HAP-1 (cell line): ENCODE results near the gene NARS2.
A peak's percentile ranks its signal among the peaks of the same experiment; 100 is the strongest.

Source experiments
- DNase-seq, 2 experiments: peaks; one replicate each; pipeline ENCODE4 v3.0.0-alpha.2; 2016 to 2020; ENCODE audit warnings: low spot score in 2 of 2
- H3K27me3 ChIP-seq: fragments of 250-450 bp; sonication (Bioruptor Pico); 2 replicates; pipeline ENCODE4 v1.5.1; 2020; ENCODE audit warnings: low read depth, mild to moderate bottlenecking, moderate library complexity
- H3K36me3 ChIP-seq: fragments of 250-450 bp; sonication (Bioruptor Pico); replicated peaks from 2 replicates; pipeline ENCODE4 v1.5.1; 2020; ENCODE audit warnings: mild to moderate bottlenecking
- H3K4me1 ChIP-seq: fragments of 250-450 bp; sonication (Bioruptor Pico); 2 replicates; pipeline ENCODE4 v1.5.1; 2020; ENCODE audit warnings: mild to moderate bottlenecking
- H3K4me3 ChIP-seq: fragments of 250-450 bp; sonication (Bioruptor Pico); 2 replicates; pipeline ENCODE4 v1.5.1; 2020; ENCODE audit warnings: mild to moderate bottlenecking, moderate library complexity
- H3K9me3 ChIP-seq: fragments of 250-450 bp; sonication (Bioruptor Pico); 2 replicates; pipeline ENCODE4 v1.5.1; 2020; ENCODE audit warnings: mild to moderate bottlenecking, moderate library complexity
- in situ Hi-C: fragments of 300-500 bp; cut with MboI; formaldehyde crosslinking; loops from 3 replicates; pipeline ENCODE4 v1.14.3; 2020; ENCODE audit warnings: low sequenced_read_pairs, inconsistent platforms, mixed read lengths

The NARS2 gene

DNA sequence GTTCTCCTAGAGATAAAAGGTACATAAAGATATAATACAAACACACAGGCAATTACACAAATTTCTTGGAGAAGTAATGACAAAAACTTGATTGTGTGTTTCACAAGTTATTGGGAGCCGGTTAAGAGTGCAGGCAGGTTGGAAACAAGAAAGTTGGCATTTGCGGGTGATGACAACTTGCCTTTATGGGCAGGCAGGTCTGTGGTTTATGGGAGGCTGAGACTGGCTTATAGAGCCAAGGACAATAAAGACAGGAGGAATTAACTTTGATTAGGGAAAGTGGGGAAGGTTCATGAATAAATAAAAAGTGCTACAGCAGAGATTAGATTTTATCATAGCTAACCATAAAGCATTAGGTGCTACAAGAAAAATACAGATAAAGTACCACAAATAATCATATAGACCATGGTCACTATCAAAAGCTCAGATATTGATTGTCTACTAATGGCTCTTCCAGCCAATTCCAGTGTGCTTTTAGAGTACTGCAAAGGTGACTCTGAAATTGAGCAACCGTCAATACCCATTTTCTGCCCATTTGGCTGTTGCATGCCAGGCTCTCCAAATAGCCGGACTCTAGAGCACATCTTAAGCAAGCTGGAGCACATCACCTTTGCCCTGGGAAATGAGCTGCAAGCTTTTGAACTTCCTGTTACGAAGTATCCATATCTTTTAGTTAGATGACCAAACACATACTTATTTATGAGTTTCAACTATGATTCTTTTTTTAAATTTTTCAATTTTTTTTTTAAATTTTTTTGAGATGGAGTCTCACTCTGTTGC is 123.1 kb downstream of the NARS2 start:
- Histone ChIP-seq H3K27me3 (no peaks in the 10 kb centered on the region), H3K4me3 (no peak overlapping the region), H3K4me1 (no peaks in the 10 kb centered on the region), H3K9me3 (no peaks in the 10 kb centered on the region), H3K36me3 (peaks cover 5% of the 10 kb centered on the region; the same call in 1 of the 2 replicates)
- DNase-seq = no peak
- in situ Hi-C loops = no loop called here

DNA sequence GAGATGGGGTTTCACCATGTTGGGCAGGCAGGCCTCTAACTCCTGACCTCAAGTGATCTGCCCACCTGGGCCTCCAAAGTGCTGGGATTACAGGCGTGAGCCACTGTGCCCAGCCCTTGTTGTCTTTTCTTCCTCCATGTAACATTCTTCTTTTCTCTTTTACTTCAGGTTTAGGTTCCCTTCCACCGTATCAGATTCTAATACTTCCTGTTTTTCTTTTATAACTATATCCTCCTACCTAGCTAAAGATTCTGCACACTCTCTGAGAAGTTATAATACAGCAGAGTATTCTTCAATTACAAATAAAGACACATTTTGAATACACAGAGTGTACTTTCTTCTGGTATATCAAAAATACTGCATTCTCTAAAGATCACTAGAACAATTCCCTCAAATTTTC is 123.8 kb downstream of the NARS2 start:
- Histone ChIP-seq H3K36me3 (peaks cover 5% of the 10 kb centered on the region; the same call in 1 of the 2 replicates), H3K9me3 (no peaks in the 10 kb centered on the region), H3K27me3 (no peaks in the 10 kb centered on the region), H3K4me1 (no peaks in the 10 kb centered on the region), H3K4me3 (no peak overlapping the region)
- no peak for DNase-seq
- in situ Hi-C loops = no loop called here

DNA sequence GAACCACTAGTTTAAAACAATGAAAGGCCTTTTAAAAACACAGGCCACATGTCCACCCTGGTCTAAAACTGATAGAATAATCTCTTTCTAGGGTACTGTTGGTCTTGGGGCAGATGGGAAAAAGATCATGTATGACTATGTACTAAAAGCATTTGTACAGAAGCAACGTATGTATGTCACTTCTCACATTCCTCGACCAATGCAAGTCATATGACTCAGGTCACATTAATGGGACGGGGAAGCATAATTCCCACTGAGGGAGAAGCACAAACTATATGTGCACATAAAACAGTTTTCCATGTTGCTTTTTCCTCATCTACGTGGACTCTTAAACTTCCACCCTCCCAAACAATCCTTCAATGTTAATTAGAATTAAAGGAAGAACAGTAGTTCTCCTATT is 124.8 kb downstream of the NARS2 start:
- in situ Hi-C loops = no loop called here
- Histone ChIP-seq H3K27me3 (no peaks in the 10 kb centered on the region), H3K4me1 (no peaks in the 10 kb centered on the region), H3K9me3 (no peaks in the 10 kb centered on the region), H3K4me3 (no peak overlapping the region), H3K36me3 (peaks cover 5% of the 10 kb centered on the region; the same call in 1 of the 2 replicates)
- no peak for DNase-seq

DNA sequence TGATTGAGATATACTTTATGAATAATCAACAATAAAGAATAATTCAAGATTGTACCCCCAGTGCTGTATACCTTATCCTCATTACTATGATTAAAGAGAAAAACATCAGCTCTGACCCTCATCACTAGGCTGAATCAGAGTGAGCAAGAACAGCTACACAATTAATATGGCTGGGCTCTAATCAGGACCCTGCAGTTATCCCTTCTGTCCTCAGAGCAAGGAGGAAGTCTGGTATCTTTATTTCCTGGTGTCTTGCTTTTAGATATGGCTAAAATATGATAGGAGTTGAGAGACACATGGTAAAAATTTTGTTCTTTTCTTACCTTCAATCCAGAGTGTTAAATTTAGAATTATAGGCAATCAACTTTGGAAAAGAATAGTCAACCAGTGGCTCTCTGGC is 128.5 kb downstream of the NARS2 start:
- no peak for DNase-seq
- Histone ChIP-seq H3K27me3 (no peaks in the 10 kb centered on the region), H3K36me3 (peaks cover 12% of the 10 kb centered on the region), H3K4me1 (no peaks in the 10 kb centered on the region), H3K4me3 (no peak overlapping the region), H3K9me3 (no peaks in the 10 kb centered on the region)
- in situ Hi-C loops = no loop called here

DNA sequence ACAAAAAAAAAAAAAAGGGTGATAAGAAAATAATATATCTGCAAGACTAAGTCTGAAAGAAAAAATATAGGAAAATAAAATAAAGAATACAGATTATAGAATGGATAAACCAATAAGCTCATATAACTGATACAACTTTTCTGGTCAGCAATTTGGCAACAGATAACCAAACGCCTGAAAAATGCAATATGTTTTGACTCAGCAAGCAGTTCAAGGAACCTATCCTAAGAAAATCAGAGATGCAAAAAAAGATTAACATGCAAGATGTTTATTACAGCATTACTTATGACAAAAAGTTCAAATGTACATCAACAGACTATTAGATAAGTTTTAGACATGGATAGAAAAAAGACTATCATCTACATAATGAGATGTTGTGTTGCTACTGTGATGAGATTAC is 129.9 kb downstream of the NARS2 start:
- Histone ChIP-seq H3K36me3 (peaks cover 16% of the 10 kb centered on the region), H3K4me1 (no peaks in the 10 kb centered on the region), H3K4me3 (no peak overlapping the region), H3K27me3 (no peaks in the 10 kb centered on the region), H3K9me3 (no peaks in the 10 kb centered on the region)
- no peak for DNase-seq
- in situ Hi-C loops = no loop called here

DNA sequence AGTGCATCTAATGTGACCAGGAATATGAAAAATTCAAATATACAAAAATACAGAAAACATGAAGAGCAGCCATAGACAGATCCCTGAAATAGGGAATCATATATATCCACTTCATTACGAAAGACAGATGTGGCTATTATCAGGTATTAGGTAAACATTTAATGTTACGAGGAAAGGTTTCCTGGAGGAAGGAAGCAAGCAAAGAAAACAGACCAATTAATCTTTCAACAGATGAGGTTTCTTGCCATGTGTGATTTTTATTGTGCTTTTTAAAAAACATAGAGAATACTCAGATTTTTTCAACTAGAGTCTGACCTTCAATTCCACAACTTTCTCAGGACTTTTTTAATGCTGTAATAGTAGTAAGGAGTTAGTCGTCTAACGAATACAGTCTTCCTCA is 132.7 kb downstream of the NARS2 start:
- Histone ChIP-seq H3K9me3 (no peaks in the 10 kb centered on the region), H3K36me3 (peaks cover 20% of the 10 kb centered on the region), H3K27me3 (no peaks in the 10 kb centered on the region), H3K4me3 (no peak overlapping the region), H3K4me1 (no peaks in the 10 kb centered on the region)
- in situ Hi-C loops = no loop called here
- no peak for DNase-seq

DNA sequence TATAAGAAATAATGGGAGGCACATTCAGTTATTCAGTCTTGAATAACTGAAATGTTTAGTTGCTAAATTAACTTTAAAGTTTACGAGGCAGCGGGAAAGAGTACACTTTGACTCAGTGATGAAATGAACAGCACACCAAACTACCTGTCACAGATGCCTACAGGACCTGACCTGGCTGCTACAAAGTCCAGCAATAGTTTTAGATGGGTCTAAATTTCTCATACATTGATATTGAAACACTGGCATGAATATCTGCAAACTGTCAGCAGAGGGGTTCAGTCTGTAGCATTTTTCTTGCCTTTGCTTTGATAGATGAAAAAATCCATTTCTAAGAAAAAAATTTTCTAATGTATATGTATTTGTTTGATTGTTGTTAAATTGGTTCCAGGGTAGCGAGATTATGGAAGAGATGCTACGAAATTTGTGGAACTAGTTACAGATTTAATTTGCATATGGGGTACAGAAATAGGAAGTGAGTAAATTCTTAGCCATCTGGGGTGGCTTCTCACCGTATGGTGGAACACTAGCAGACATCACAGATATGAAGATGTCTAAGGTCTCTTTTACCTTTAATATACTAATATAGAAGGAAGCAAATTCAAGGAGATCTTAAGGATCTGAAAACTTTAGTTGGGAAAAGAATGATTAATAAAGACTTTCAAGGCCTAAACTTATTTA is 136.2 kb downstream of the NARS2 start:
- no peak for DNase-seq
- no peaks in the 10 kb centered on the region for H3K27me3 ChIP-seq
- H3K4me3 ChIP-seq = no peak overlapping the region
- peaks cover 24% of the 10 kb centered on the region for H3K36me3 ChIP-seq
- H3K9me3 ChIP-seq = no peaks in the 10 kb centered on the region
- in situ Hi-C loops = no loop called here
- no peaks in the 10 kb centered on the region for H3K4me1 ChIP-seq

DNA sequence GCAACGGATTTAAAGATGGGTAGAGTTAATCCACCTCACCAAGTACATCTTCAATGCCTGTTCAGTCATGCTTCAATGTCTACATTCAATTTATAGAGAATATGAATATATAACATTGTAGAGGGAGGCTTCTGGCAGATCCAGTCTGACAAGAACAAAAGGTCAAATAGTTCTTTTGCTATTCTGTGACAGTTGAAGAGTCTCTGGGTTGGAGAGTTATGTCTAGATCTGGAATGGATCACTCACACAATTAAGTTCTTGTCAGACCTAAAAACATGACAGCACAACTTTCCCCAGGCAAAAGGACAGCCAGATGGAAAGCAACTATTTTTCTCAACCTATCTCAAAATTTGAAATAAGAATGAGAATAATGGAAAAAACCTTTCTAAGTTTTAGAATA is 141.7 kb downstream of the NARS2 start:
- in situ Hi-C loops = no loop called here
- DNase-seq = no peak
- Histone ChIP-seq H3K9me3 (no peaks in the 10 kb centered on the region), H3K4me3 (no peak overlapping the region), H3K27me3 (no peaks in the 10 kb centered on the region), H3K4me1 (peaks cover 4% of the 10 kb centered on the region; the same call in 1 of the 2 replicates), H3K36me3 (0 out of 2 replicates have a peak, but pooled peaks cover 3% of the 10 kb centered on the region)

DNA sequence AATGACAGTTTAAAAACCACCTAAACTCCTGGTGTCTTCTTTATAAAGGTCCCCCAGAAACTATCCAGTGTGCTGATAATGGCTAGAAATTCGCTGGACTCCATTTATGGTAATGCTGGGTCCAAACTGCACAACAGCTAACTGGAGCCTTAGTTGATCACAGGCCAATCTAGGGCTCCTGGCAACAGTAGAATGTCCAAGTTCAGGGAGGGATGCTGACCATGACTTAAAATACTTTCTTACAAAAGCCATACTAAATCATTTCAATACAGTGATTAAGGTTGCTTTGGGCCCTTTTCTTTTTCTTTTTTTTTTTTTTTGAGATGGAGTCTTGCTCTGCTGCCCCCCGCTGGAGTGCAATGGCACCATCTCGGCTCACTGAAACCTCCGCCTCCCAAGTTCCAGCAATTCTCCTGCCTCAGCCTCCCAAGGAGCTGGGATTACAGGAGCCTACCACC is 142.6 kb downstream of the NARS2 start:
- in situ Hi-C loops = no loop called here
- H3K9me3 ChIP-seq = no peaks in the 10 kb centered on the region
- peak in 1 of 2 experiments; percentile 54 for DNase-seq
- no peak overlapping the region for H3K4me3 ChIP-seq
- peaks cover 4% of the 10 kb centered on the region; the same call in 1 of the 2 replicates for H3K4me1 ChIP-seq
- 0 out of 2 replicates have a peak, but pooled peaks cover 3% of the 10 kb centered on the region for H3K36me3 ChIP-seq
- H3K27me3 ChIP-seq = no peaks in the 10 kb centered on the region

DNA sequence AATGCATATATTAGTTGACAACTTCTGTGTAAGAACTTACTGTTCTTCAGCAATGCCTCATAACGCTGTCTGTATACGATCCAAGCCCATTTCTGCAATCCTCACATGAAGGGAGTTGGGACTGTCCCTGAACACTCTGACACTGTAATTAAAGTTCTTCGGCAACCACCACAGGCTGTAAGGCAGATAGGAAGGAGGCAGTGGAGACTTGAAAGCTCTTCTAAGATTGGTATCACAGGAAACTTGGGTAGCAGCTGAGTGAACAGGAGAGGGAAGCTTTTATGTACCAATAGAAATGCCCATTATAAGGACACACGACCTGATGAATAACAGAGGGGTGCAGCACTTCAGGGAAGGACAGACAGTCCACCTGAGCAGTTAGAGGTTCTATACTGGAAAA is 145.0 kb downstream of the NARS2 start:
- Histone ChIP-seq H3K4me1 (peaks cover 4% of the 10 kb centered on the region; the same call in 1 of the 2 replicates), H3K4me3 (no peak overlapping the region), H3K36me3 (no peaks in the 10 kb centered on the region), H3K9me3 (no peaks in the 10 kb centered on the region), H3K27me3 (no peaks in the 10 kb centered on the region)
- no peak for DNase-seq
- in situ Hi-C loops = no loop called here

DNA sequence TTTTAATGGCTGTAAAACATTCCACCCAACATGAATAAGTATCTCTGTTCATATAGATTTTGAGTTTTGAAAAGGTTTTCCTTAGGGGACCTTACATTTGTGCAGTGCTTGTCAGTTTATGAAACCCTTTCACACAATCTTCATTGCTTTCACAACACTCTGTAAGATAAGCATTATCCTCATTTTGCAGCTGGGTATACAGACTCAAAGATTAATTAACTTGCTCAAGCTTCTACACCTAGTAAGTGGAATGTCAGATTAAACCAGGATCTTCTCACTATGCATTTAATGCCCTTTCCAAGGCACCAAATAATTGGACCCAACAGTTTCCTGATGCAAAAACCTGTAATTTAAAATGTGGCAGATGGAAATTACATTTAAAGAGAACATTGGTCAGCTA is 145.5 kb downstream of the NARS2 start:
- no peak for DNase-seq
- Histone ChIP-seq H3K27me3 (no peaks in the 10 kb centered on the region), H3K4me3 (no peak overlapping the region), H3K36me3 (no peaks in the 10 kb centered on the region), H3K4me1 (peaks cover 4% of the 10 kb centered on the region; the same call in 1 of the 2 replicates), H3K9me3 (no peaks in the 10 kb centered on the region)
- in situ Hi-C loops = no loop called here

DNA sequence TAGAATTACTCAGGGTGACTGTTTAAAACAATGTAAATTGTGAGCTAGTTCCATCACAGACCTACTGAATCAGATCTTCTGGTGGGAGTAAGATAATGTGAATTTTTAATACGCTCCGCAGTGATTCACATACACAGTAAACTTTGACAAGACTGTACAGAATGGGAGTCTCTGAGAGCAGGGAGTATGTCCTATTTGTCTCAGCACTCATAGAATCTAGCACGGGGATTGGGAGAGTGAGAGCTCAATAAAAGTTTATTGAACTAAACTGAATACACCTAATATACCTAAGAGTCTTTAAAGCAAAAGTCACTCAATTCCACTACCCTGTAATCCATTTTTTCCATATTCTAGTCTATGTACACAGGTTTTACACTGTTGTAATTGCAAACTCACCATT is 145.9 kb downstream of the NARS2 start:
- Histone ChIP-seq H3K4me3 (no peak overlapping the region), H3K27me3 (no peaks in the 10 kb centered on the region), H3K4me1 (peaks cover 4% of the 10 kb centered on the region; the same call in 1 of the 2 replicates), H3K9me3 (no peaks in the 10 kb centered on the region), H3K36me3 (no peaks in the 10 kb centered on the region)
- DNase-seq = no peak
- in situ Hi-C loops = no loop called here

DNA sequence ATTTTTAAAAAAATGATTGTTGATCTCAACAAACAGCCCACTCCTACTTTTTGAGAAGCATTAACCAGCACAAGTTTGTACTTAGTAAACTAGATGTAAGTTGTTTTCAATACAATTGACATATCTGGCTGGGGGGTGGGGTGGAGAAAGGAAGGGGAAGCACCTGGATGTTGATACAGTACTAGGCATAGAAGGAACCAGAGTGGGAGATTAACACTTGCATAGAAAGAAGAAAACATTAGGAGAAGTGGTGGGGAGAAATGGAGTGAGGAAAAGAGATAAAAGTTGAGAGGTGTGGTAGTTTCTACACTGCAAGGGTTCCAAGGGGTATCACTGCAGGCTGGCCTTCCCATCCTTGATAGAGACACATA is 146.4 kb downstream of the NARS2 start:
- no peak for DNase-seq
- Histone ChIP-seq H3K9me3 (no peaks in the 10 kb centered on the region), H3K27me3 (no peaks in the 10 kb centered on the region), H3K36me3 (no peaks in the 10 kb centered on the region), H3K4me3 (no peak overlapping the region), H3K4me1 (peaks cover 4% of the 10 kb centered on the region; the same call in 1 of the 2 replicates)
- in situ Hi-C loops = no loop called here

DNA sequence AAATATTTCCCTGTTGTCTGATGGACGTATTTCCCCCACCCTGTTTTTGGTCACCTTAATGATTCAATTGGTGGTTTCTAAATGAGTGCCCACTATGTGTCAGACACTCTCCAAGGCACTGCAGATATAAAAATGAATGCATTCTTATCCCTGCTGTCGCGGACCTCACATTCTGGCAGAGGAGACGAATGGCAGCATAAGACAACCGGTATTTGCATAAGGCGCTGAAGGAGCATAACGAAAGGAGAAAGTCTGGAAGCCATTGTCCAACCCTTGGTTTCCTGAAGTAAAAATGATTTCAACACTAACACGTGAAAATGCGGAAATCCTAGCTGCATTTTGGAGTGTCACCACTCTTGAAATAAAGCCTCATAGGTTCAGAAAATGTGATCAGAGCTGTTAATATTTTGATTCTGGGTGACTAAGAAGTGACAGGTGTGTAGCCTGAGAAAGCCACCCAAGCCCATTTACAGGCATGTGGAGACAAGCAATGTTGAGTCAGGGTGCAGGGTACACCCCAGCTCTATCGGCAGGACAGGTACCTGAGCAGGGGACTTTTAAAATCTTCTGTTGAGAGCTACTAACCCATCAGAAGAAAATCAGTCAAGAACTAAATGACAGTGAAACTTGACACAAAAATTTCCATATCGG is 146.9 kb downstream of the NARS2 start:
- peaks cover 4% of the 10 kb centered on the region; the same call in 1 of the 2 replicates for H3K4me1 ChIP-seq
- H3K9me3 ChIP-seq = no peaks in the 10 kb centered on the region
- H3K4me3 ChIP-seq = no peak overlapping the region
- no peaks in the 10 kb centered on the region for H3K27me3 ChIP-seq
- in situ Hi-C loops = no loop called here
- no peak for DNase-seq
- H3K36me3 ChIP-seq = no peaks in the 10 kb centered on the region
